Occipital lobe (tissue), 3 donors: ENCODE measurements around the gene PBX1. TPM values are rescaled to one million over a fixed set of nuclear protein-coding genes. Genes with fewer than 3 reads are reported as not detected.

Experiments used
- DNase-seq: peaks from one replicate; lab custom pipeline; 2025; lab: John Stamatoyannopoulos, UW
- small RNA-seq: library from RNA; depleted of rRNA; stranded (forward); fragments of <200 nt; gene quantifications from one replicate; pipeline ENCODE3, GENCODE V24; 2014
- total RNA-seq: library from RNA; depleted of rRNA; stranded (reverse); fragments of >200 nt; gene quantifications from one replicate; pipeline ENCODE4 v1.2.3, GENCODE V29; 2014

The PBX1 gene
- total RNA-seq, 1 donor from 2014 or later: 169 TPM

DNA sequence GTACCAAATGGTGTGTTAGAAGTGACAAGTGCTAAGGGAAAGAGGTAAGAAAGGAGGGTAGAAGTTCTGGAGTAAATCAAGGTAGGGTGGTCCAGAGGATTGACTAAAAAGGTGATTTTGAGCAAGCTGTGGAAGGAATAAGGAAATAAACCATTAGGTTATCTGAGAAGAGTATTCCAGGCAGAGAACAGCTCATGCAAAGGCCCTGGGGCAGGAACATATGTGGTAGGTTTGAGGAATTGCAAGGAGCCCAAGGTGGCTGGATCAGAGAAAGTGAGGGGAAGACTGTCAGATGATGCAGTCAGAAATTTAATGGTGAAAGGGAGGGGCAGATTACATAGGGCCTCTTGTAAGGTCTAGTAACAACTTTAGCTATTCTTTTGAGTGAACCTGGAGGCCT is 302.6 kb downstream of the PBX1 start:
- no peak for DNase-seq

DNA sequence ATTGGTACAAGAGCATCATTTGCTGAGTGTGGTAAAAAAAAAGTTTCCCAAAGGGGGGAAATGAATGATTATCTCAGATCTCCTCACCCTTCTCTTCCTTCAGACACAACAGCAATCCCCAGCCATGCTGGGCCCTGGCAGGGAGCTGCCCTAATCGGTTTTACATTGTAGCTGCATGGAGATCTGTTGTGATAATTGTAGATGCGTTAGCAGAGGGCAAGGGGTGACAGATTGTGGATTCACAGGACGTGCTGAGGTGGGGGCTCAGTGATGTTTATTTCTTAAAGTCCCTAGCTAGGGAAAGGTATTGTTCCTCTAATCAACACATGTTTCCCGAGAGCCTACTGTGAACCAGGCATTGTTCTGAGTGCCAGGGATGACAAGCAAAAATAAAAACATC is 304.1 kb downstream of the PBX1 start:
- no peak for DNase-seq

DNA sequence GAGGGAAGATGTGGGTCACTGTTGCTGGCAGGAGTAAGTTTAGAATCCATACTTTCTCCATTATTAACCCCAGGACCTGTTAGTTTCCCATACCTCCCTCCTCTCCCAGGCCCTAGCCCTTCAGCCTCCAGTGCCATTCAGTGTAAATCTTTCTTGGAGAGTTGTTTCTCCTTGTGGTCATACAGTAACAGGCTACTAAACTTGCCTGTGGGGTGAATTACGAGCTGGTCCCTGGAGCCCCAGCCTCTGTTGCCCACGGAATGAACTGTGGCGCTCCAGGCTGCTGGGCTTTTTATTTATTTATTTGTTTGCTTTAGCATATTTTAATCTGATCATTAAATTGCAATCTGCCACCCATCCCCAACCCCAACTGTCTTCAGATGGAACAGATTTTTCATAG is 305.2 kb downstream of the PBX1 start:
- DNase-seq: no peak

DNA sequence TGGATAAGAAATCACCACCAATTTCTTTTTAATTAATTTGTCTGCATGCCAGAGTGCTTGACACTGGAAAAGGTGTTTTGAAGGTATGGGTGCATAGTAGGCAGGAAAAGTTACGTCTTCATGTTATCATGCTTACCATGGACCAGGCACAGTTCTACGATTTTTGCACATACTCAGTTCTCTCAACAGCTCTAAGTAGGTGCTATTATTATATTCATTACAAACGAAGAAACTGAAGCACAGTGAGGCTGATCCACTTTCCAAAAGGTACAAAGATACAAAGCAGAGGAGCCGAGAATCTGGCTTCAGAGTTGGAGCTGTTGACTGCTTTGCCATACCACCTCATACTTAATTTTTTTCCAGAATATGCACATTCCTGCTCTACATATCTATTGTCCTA is 306.4 kb downstream of the PBX1 start:
- no peak for DNase-seq

DNA sequence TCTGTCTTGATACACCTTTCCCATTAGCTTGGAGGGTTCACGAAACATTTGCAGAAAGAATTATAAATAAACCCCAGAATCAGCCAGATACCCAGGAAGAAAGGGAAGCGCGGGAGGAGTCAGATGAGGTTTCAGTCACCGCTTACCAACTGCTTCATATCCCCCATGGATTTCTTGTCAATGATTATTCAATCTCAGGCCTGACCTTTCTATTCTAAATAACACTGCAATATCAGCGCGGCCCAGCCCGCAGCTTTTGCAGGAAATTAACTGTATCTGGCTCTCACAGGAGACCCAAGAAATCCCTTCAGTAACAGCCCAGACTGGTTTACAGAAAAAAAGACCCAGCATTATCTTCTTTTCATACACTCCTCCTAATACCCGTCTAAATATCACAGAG is 308.6 kb downstream of the PBX1 start:
- no peak for DNase-seq

DNA sequence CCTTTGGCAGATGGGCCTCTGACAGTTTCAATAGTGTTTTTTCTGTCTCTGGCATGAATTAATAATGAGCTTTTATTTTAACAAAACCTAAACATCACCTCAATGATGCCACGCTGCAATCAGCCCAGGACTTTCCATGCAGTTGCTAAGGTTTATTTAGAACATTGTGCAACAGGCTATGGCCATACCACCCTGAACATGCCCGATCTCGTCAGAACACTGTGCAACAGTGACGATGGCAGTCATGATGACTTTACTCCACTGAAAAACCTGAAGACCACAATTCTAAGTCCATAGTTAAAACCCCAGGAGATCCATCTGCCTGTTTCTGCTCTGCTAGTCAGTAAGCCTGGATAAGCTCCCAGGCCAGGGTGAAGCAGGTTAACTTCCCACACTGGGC is 310.0 kb downstream of the PBX1 start:
- no peak for DNase-seq

DNA sequence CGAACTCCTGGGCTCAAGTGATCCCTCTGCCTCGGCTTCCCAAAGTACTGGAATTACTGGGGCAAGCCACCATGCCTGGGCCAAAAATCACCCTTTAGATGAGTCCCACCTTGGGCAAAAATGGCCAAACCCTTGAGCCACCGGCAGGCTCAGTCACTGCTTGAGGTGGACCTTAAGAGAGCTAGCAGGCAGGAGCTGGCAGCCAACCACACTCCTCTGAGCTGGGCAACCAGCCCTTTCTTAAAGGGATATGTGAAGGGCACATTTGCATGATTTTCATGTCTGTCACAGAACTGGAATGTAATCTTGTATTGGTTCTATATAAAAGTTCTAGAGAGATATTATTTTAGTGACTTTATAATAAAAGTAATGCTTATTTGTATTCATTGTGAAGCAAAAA is 316.5 kb downstream of the PBX1 start:
- no peak for DNase-seq

DNA sequence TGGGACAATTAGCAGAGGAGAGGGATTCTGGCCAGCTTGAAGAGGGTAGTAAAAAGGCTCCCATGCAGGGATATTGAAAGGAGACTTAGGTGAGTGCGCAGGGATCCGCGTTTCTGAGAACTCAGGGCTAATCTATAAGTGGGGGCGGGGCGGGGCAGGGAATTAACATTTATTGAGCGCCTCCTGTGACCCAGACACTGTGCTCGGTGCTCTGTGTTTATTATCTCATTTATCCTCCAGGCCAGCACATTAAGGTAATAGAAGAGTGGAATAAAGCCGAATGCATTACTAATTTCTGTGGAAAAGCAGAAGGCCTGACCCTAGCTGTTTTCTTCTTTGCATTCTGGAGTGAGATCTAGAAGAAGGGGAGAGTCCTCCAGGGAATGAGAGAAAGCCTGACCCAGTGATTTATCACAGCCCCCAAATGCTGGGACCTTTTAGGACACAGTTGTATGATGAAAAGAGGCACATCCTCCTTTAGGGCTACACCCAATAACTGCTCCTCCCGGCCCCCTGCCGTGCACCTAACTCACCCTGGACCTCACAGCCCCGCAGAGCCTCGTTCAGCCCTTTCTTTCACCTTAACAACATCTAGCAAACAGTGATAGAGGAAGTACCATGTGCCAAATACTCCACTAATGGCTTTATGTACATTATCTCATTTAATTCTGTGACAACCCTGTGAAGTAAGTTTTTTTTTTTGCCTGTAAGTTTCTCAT is 317.6 kb downstream of the PBX1 start:
- no peak for DNase-seq

DNA sequence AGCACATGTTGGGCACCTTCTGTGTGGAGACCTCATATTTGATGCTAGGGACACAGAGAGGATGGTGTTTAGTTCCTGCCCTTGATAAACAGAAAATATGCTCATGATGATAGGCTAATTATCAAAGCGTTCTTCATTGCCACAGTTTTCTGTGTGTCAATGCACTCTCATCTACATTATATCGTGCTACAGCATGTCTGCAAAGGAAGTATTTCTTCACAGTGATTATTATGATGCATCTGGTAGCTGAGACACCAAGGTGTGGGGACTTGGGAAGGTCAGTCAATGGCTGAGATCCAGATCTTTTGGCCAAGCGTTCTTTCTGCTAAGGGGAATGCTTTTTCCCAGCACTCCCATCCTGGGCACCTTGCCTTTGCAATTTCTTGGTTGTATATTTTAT is 321.2 kb downstream of the PBX1 start:
- no peak for DNase-seq

DNA sequence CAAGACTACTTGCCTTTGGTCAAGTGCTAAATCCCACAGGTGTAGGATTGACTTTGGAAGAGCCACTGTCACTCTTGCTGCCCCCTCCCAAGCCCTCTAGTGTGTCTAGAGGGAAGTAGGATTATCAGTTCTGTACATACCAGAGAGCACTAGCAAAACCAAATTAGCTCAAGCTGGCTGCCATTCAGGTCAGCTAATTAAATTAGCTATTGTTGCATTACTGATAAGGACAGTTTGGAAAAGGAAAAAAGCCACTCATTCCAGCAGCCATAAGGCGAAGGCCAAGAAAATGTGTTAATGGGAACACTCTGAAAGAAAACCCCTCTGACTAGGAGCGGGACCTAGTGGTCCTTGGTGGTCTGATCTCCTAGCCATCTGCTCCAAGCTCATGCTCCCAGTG is 321.7 kb downstream of the PBX1 start:
- no peak for DNase-seq

DNA sequence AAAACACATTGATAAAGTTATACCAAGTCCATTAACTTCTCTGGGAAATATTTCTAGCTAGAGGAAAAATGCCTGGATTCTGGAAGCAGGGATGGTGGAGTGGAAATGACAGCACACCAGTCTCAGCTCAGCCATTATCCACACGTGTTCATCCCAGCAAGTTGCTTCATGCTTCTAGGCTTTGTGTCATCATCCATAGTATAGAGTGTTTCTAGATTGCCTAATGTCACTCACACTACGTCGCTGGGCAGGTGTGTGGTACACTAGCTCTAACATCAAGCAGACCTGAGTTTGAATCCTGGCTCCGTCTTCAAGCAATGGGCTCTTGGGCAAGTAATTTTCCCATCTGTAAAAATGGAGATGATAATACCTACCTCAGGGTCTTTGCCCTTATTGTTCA is 326.3 kb downstream of the PBX1 start:
- no peak for DNase-seq

DNA sequence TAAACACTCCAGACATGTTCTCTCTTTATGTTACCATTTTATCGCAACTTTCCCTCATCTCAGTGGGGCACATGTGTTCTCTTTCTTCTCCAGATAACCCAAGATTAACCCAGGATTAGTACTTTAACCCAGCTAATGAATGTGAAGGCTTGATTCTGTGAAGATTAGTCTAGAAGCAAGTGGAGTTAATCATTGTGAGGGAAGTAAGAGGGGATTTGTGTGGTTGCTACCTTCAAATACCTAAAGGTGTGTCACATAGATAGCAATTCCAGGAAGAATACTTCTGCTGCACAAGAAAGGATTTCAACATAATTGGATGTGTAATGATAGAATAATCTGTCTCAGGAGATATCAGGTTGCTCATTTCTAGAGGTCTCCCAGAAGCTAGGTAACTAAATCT is 327.1 kb downstream of the PBX1 start:
- DNase-seq: no peak

DNA sequence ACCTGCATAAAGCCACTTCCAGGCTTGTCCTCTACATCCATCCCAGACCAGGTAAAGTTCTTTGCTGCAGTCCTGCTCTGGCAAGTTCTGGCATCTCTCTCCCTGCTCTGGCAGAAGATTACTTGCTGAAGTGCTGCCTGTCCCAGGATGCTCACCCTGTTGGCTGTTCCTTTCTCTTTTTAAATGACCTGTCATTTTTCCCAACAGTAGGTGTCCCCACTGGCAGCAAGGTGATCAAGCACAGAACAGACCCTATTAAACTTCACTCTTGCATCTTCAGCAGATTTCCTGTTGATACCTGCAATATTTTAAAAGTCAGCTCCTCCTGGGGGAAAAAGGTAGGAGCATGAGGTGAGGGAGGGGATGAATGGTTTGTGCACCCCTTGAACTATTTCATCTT is 332.6 kb downstream of the PBX1 start:
- no peak for DNase-seq

DNA sequence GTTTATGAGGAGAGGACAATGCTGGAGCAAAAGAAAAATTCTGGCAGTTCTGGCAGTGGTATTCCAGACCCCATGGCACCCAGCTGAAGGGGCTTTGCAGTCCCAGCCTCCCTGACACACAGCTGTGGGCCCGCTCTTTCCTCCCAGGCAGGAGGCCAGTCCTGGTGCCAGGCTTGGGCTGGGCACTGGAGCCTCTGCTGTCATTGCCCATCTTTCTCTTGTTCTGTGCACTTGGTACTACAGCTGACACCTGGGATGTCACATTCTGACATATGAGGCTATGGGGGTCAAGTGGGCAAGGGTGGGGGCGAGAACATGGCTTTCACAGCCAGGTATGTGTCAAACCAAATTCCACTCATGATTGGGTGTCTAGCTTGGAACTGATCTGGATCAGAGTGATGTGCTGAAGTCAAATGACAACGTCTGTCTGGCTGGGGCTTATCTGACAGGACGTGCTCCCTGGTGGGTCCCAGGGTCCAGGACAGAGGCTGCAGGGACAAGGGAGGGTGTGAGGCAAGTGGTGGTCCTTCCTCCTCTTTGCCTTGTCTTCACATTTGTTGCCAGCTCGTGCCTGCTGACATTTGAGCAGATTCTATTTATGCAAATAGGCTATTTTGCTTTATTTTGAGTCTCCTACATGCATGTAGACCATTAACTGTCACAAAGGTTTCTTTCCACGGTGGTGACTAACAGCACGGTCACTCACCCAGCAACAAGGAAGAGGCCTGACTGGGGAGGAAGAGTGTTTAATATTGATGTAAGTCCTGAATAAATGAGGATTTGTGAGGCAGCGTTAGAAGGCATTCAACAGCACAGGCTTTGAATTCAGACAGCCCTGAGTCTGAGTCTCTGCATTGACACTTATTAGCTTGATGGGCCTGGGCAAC is 336.3 kb downstream of the PBX1 start:
- DNase-seq: no peak

DNA sequence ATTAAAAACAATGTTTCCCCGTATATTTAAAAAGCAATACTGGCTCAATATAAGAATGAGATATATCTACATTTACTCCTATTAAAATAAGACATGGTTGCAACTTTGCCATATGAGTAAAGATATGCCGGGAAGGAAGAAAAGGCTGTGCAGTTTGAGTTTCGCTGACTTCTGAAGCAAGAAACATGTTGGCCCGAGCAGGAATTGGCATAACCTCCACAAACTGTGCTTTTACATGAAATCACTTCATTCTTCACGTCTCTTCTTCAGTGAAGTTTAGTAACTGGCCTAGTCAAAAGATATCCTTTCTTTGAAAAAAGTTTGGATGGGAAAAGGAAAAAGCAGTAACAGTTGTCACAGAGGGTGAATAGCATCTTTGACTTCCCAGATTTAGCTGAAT is 342.0 kb downstream of the PBX1 start:
- no peak for DNase-seq

Small RNA genes within 50 kb of the gene (small RNA-seq; reads per million reads assigned to genes)
- gene RF00017: not detected
- not detected for gene RF00019
- gene RNU6-171P: not detected
